Endothelial cell (in vitro differentiated cells): ENCODE results near the gene HGF. TPM values are rescaled to one million over a fixed set of nuclear protein-coding genes. Genes with fewer than 3 reads are reported as not detected.

Source experiments
- DNase-seq: peaks from one replicate; pipeline ENCODE4 v3.0.0; 2021; ENCODE audit warnings: low spot score
- H3K27ac Mint-ChIP-seq: one replicate; pipeline ENCODE4 v1.8.0; 2021; ENCODE audit warnings: mixed read lengths, inconsistent platforms; ENCODE audit not compliant: unreplicated experiment
- H3K27me3 Mint-ChIP-seq: one replicate; pipeline ENCODE4 v1.8.0; 2021; ENCODE audit warnings: mild to moderate bottlenecking, moderate library complexity, mixed read lengths, inconsistent platforms; ENCODE audit not compliant: unreplicated experiment
- H3K36me3 Mint-ChIP-seq: one replicate; pipeline ENCODE4 v1.8.0; 2021; ENCODE audit warnings: mild to moderate bottlenecking, low read depth, mixed read lengths, inconsistent platforms; ENCODE audit not compliant: unreplicated experiment
- H3K4me1 Mint-ChIP-seq: one replicate; pipeline ENCODE4 v1.8.0; 2021; ENCODE audit warnings: mild to moderate bottlenecking, mixed read lengths, inconsistent platforms; ENCODE audit not compliant: unreplicated experiment
- H3K4me3 Mint-ChIP-seq: one replicate; pipeline ENCODE4 v1.8.0; 2021; ENCODE audit warnings: mild to moderate bottlenecking, mixed read lengths, inconsistent platforms; ENCODE audit not compliant: unreplicated experiment
- H3K9me3 Mint-ChIP-seq: one replicate; pipeline ENCODE4 v1.8.0; 2021; ENCODE audit warnings: mixed read lengths, inconsistent platforms; ENCODE audit not compliant: unreplicated experiment
- CTCF ChIP-seq: fragments of 200-600 bp; sonication (generic); IDR thresholded peaks from one replicate; pipeline ENCODE4 v1.5.0; 2021; ENCODE audit warnings: antibody characterized with exemption; ENCODE audit not compliant: unreplicated experiment
- total RNA-seq: library from RNA; stranded (reverse); fragmentation: NEBNext Ultra II Directional; extraction: Animal tissue kit (Norgen Biotek cat#: 25700); gene quantifications from one replicate; pipeline ENCODE4 v1.2.1, GENCODE V29; 2021; ENCODE audit not compliant: unreplicated experiment

The HGF gene
- total RNA-seq, 1 donor from 2014 or later: 0.82 TPM

GRCh38 chr7:81779706-81780105 lies 9.9 kb upstream of the HGF start:
- Mint-ChIP-seq H3K27ac (no peak overlapping the region), H3K9me3 (no peaks in the 10 kb centered on the region), H3K27me3 (no peaks in the 10 kb centered on the region), H3K4me1 (peaks cover 13% of the 10 kb centered on the region), H3K4me3 (no peak overlapping the region), H3K36me3 (no peaks in the 10 kb centered on the region)
- no peak for TF ChIP-seq CTCF
- no peak for DNase-seq

GRCh38 chr7:81777697-81778096 lies 7.8 kb upstream of the HGF start:
- Mint-ChIP-seq H3K27ac (no peak overlapping the region), H3K36me3 (no peaks in the 10 kb centered on the region), H3K9me3 (no peaks in the 10 kb centered on the region), H3K27me3 (no peaks in the 10 kb centered on the region), H3K4me3 (no peak overlapping the region), H3K4me1 (peaks cover 13% of the 10 kb centered on the region)
- TF ChIP-seq CTCF: no peak
- no peak for DNase-seq

GRCh38 chr7:81776948-81777630 lies 7.2 kb upstream of the HGF start:
- no peak overlapping the region for H3K4me3 Mint-ChIP-seq
- no peak for TF ChIP-seq CTCF
- no peak overlapping the region for H3K27ac Mint-ChIP-seq
- no peaks in the 10 kb centered on the region for H3K27me3 Mint-ChIP-seq
- peaks cover 13% of the 10 kb centered on the region for H3K4me1 Mint-ChIP-seq
- DNase-seq: no peak
- H3K9me3 Mint-ChIP-seq: no peaks in the 10 kb centered on the region
- H3K36me3 Mint-ChIP-seq: no peaks in the 10 kb centered on the region

GRCh38 chr7:81776161-81776560 lies 6.3 kb upstream of the HGF start:
- no peaks in the 10 kb centered on the region for H3K36me3 Mint-ChIP-seq
- no peak for DNase-seq
- H3K27ac Mint-ChIP-seq: no peak overlapping the region

More at GRCh38 chr7:81776161-81776560, 6.3 kb upstream of the HGF start:
- Mint-ChIP-seq H3K4me3 (no peak overlapping the region), H3K27me3 (no peaks in the 10 kb centered on the region), H3K4me1 (peaks cover 9% of the 10 kb centered on the region), H3K9me3 (no peaks in the 10 kb centered on the region)
- TF ChIP-seq CTCF: no peak
